Measurements from ENCODE around the gene ITCH. TPM values are rescaled to one million over a fixed set of nuclear protein-coding genes. Genes with fewer than 3 reads are reported as not detected.

Gene ITCH
- total RNA-seq, 1 experiment from 2014 or later = 78.8 TPM

DNA sequence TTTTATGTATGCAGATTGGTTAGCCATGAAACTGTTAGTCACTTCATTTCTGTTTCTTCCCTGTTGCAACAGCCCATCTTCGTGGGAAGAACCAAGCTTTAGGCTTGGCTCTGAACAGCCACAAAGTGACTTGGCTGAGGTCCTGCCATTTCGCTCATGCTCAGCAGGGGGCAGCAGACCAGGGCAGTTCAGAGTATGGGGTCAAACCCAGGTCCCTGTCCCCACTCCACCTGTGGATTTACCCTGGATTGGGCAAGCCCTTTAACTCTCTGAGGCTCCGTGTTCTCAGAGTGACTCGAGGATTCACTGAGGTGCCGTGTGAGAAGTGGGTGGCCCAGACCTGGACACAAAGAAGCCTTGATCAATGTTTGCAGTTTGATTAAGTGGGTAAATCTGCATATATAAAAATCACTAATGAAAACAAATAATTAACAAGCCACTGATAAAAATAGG is 175.6 kb downstream of the ITCH start:
- H3K4me3 ChIP-seq (replicated peaks in 1 of 2; ENCODE audit: low read depth in 1 of 2, low read length in 2 of 2) = no peak overlapping the region
- no TSS peak for BruUV-seq (replicated peaks)
- H3K9ac ChIP-seq (ENCODE audit: low read length) = no peak overlapping the region
- no peaks in the 10 kb centered on the region for H3K9me2 ChIP-seq (ENCODE audit: insufficient read depth)
- RAD21 ChIA-PET (ENCODE audit: low non-redundant PET in 1 of 2, low total read pairs in 2 of 2, uncharacterized antibody in 2 of 2, unreplicated experiment in 2 of 2) = interaction anchor here in 1 of 2 experiments (1.0 to 1.3 kb wide), 2 partner anchors 231 to 348 kb away, joined by 3 read pairs; no protein-coding TSS in a partner anchor
- H3K9me3 ChIP-seq (ENCODE audit: control insufficient read depth in 1 of 2, insufficient read depth in 1 of 2, low read depth in 1 of 2, low read length in 2 of 2) = no peaks in the 10 kb centered on the region
- TF ChIP-seq EZH2 (IDR thresholded peaks at IDR 0.05) = no peak
- peak; percentile 60; the same call in 1 of the 2 replicates for TF ChIP-seq RAD21 (IDR thresholded peaks at IDR 0.05; ENCODE audit: low read depth)
- TF ChIP-seq, protein P1, sequence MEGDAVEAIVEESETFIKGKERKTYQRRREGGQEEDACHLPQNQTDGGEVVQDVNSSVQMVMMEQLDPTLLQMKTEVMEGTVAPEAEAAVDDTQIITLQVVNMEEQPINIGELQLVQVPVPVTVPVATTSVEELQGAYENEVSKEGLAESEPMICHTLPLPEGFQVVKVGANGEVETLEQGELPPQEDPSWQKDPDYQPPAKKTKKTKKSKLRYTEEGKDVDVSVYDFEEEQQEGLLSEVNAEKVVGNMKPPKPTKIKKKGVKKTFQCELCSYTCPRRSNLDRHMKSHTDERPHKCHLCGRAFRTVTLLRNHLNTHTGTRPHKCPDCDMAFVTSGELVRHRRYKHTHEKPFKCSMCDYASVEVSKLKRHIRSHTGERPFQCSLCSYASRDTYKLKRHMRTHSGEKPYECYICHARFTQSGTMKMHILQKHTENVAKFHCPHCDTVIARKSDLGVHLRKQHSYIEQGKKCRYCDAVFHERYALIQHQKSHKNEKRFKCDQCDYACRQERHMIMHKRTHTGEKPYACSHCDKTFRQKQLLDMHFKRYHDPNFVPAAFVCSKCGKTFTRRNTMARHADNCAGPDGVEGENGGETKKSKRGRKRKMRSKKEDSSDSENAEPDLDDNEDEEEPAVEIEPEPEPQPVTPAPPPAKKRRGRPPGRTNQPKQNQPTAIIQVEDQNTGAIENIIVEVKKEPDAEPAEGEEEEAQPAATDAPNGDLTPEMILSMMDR (IDR thresholded peaks at IDR 0.05 in 2 of 3, conservative IDR thresholded peaks at IDR 0.05 in 1 of 3; ENCODE audit: borderline replicate concordance in 1 of 3, insufficient read depth in 1 of 3, low read depth in 2 of 3, low read length in 2 of 3) = peak; percentile 49 to 88 (median 88); a peak in 5 of 6 replicates
- no peaks in the 10 kb centered on the region for H3K27me3 ChIP-seq (ENCODE audit: insufficient read depth, low read length)
- CTCF ChIA-PET = interaction anchor here (0.6 to 2.4 kb wide), 11 partner anchors 10 to 231 kb away, joined by 3 to 9 read pairs (median 5); partner anchors contain the start of gene DYNLRB1
- no peaks in the 10 kb centered on the region for H4K20me1 ChIP-seq (ENCODE audit: insufficient read depth)
- H3K4me1 ChIP-seq (ENCODE audit: control insufficient read depth in 1 of 2, insufficient read depth in 2 of 2, low read length in 2 of 2) = no peaks in the 10 kb centered on the region
- no peaks in the 10 kb centered on the region for H3K79me2 ChIP-seq (ENCODE audit: insufficient read depth, low read length)
- H3K36me3 ChIP-seq (ENCODE audit: control insufficient read depth in 1 of 2, insufficient read depth in 2 of 2, low read length in 2 of 2) = peaks cover 24 to 35% of the 10 kb centered on the region in 2 experiments; a peak in 3 of 4 replicates
- H3K4me2 ChIP-seq (ENCODE audit: low read length) = no peak overlapping the region
- ATAC-seq (peak; percentile 75), DNase-seq (ENCODE audit: low read depth, low spot score) (no peak)
- POLR2A ChIA-PET = interaction anchor here (0.6 kb wide), 1 partner anchor 9 kb away, joined by 3 read pairs; no protein-coding TSS in a partner anchor
- intact Hi-C loops (cut with micrococcal nuclease) = loop anchor here (1.0 to 2.0 kb wide), 2 partner anchors 170 to 230 kb away; no protein-coding TSS in a partner anchor
- H2AFZ ChIP-seq (ENCODE audit: low read depth, low read length, poor library complexity, severe bottlenecking) = no peak overlapping the region
- H3K27ac ChIP-seq (ENCODE audit: low read depth, low read length) = no peak overlapping the region

DNA sequence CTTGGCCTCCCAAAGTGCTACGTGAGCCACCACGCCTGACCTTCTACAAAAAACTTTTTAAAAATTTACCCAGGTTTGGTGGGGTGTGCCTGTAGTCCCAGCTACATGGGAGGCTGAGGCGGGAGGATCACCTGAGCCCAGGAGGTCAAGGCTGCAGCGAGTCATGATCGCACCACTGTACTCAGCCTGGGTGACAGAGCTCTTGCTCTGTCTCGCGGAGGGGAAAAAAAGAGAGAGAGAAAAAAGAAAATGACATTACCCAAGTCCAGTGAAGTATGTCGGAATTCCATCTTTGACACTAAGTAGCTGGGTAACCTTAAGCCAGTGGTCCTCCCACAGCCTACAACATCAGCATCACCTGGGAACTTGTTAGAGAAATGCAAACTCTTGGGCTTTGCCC is 176.7 kb downstream of the ITCH start:
- Histone ChIP-seq H3K4me3 (replicated peaks in 1 of 2; ENCODE audit: low read depth in 1 of 2, low read length in 2 of 2) (no peak overlapping the region), H3K4me2 (ENCODE audit: low read length) (no peak overlapping the region), H3K9me2 (ENCODE audit: insufficient read depth) (no peaks in the 10 kb centered on the region), H3K9ac (ENCODE audit: low read length) (no peak overlapping the region), H3K9me3 (ENCODE audit: control insufficient read depth in 1 of 2, insufficient read depth in 1 of 2, low read depth in 1 of 2, low read length in 2 of 2) (no peaks in the 10 kb centered on the region), H3K27me3 (ENCODE audit: insufficient read depth, low read length) (no peaks in the 10 kb centered on the region), H3K36me3 (ENCODE audit: control insufficient read depth in 1 of 2, insufficient read depth in 2 of 2, low read length in 2 of 2) (peaks cover 19 to 33% of the 10 kb centered on the region in 2 experiments; a peak in 3 of 4 replicates), H3K27ac (ENCODE audit: low read depth, low read length) (no peak overlapping the region), H2AFZ (ENCODE audit: low read depth, low read length, poor library complexity, severe bottlenecking) (no peak overlapping the region), H3K79me2 (ENCODE audit: insufficient read depth, low read length) (no peaks in the 10 kb centered on the region), H3K4me1 (ENCODE audit: control insufficient read depth in 1 of 2, insufficient read depth in 2 of 2, low read length in 2 of 2) (no peaks in the 10 kb centered on the region), H4K20me1 (ENCODE audit: insufficient read depth) (no peaks in the 10 kb centered on the region)
- RAD21 ChIA-PET (ENCODE audit: low non-redundant PET in 1 of 2, low total read pairs in 2 of 2, uncharacterized antibody in 2 of 2, unreplicated experiment in 2 of 2) = no interaction called here
- ATAC-seq (no peak), DNase-seq (ENCODE audit: low read depth, low spot score) (no peak)
- intact Hi-C loops (cut with micrococcal nuclease) = loop anchor here (2.0 kb wide), 1 partner anchor 229 kb away; no protein-coding TSS in a partner anchor
- no TSS peak for BruUV-seq (replicated peaks)
- POLR2A ChIA-PET = no interaction called here
- CTCF ChIA-PET = interaction anchor here (1.2 to 2.2 kb wide), 3 partner anchors 14 to 230 kb away, joined by 4 to 7 read pairs (median 4); partner anchors contain the start of gene DYNLRB1
- TF ChIP-seq, protein P1 (IDR thresholded peaks at IDR 0.05 in 2 of 3, conservative IDR thresholded peaks at IDR 0.05 in 1 of 3; ENCODE audit: borderline replicate concordance in 1 of 3, insufficient read depth in 1 of 3, low read depth in 2 of 3, low read length in 2 of 3) = no peak
